ENCODE data around the gene CDH26. TPM values are rescaled to one million over a fixed set of nuclear protein-coding genes. Genes with fewer than 3 reads are reported as not detected.
A peak's percentile ranks its signal among the peaks of the same experiment; 100 is the strongest.

The CDH26 gene
- total RNA-seq, 4 donors from 2014 or later: 0.76 to 2.1 (median 0.77) TPM; not detected in 1

- Histone ChIP-seq H3K27ac (no peak overlapping the region), H3K27me3 (no peaks in the 10 kb centered on the region), H3K4me3 (no peak overlapping the region), H3K4me1 (no peaks in the 10 kb centered on the region), H3K9me3 (no peaks in the 10 kb centered on the region), H3K36me3 (no peaks in the 10 kb centered on the region)
- intact Hi-C loops (cut with DNase I; ENCODE audit: low total_unique reads): no loop called here
- TF ChIP-seq POLR2A (IDR thresholded peaks at IDR 0.05): no peak
- no peak for TF ChIP-seq CTCF (IDR thresholded peaks at IDR 0.05)
- no peak for DNase-seq
Measured at GRCh38 chr20:60026010-60026409, 67.8 kb downstream of the CDH26 start.

- TF ChIP-seq POLR2A (IDR thresholded peaks at IDR 0.05) (no peak), CTCF (IDR thresholded peaks at IDR 0.05) (no peak)
- H3K27me3 ChIP-seq: no peaks in the 10 kb centered on the region
- no peaks in the 10 kb centered on the region for H3K36me3 ChIP-seq
- H3K4me1 ChIP-seq: no peaks in the 10 kb centered on the region
- no peaks in the 10 kb centered on the region for H3K9me3 ChIP-seq
- H3K27ac ChIP-seq: no peak overlapping the region
- no peak for DNase-seq
- no peak overlapping the region for H3K4me3 ChIP-seq
- intact Hi-C loops (cut with DNase I; ENCODE audit: low total_unique reads): no loop called here
Measured at GRCh38 chr20:60030471-60030870, 72.2 kb downstream of the CDH26 start.

GRCh38 chr20:60031107-60031506 lies 72.9 kb downstream of the CDH26 start:
- H3K27ac ChIP-seq: no peak overlapping the region
- DNase-seq: no peak

GRCh38 chr20:60034231-60035110 lies 76.2 kb downstream of the CDH26 start:
- peak overlapping the region in 1 of 2 donors; percentile 28 for H3K27ac ChIP-seq
- no peaks in the 10 kb centered on the region for H3K4me1 ChIP-seq
- intact Hi-C loops (cut with DNase I; ENCODE audit: low total_unique reads): no loop called here
- TF ChIP-seq POLR2A (IDR thresholded peaks at IDR 0.05) (no peak), CTCF (IDR thresholded peaks at IDR 0.05) (no peak)
- H3K27me3 ChIP-seq: no peaks in the 10 kb centered on the region
- H3K36me3 ChIP-seq: no peaks in the 10 kb centered on the region
- no peak overlapping the region for H3K4me3 ChIP-seq
- no peaks in the 10 kb centered on the region for H3K9me3 ChIP-seq
- DNase-seq: no peak

More at GRCh38 chr20:60031107-60031506, 72.9 kb downstream of the CDH26 start:
- Histone ChIP-seq H3K4me1 (no peaks in the 10 kb centered on the region), H3K36me3 (no peaks in the 10 kb centered on the region), H3K4me3 (no peak overlapping the region), H3K9me3 (no peaks in the 10 kb centered on the region), H3K27me3 (no peaks in the 10 kb centered on the region)
- TF ChIP-seq POLR2A (IDR thresholded peaks at IDR 0.05) (no peak), CTCF (IDR thresholded peaks at IDR 0.05) (no peak)
- intact Hi-C loops (cut with DNase I; ENCODE audit: low total_unique reads): no loop called here

GRCh38 chr20:60035486-60035885 lies 77.3 kb downstream of the CDH26 start:
- Histone ChIP-seq H3K9me3 (no peaks in the 10 kb centered on the region), H3K4me1 (no peaks in the 10 kb centered on the region), H3K27ac (no peak overlapping the region), H3K36me3 (no peaks in the 10 kb centered on the region), H3K27me3 (no peaks in the 10 kb centered on the region), H3K4me3 (no peak overlapping the region)
- no peak for TF ChIP-seq POLR2A (IDR thresholded peaks at IDR 0.05)
- TF ChIP-seq CTCF (IDR thresholded peaks at IDR 0.05): no peak
- DNase-seq: no peak
- intact Hi-C loops (cut with DNase I; ENCODE audit: low total_unique reads): no loop called here

Data from uterus (tissue), 4 donors.